Ishikawa (cell line): ENCODE measurements around the gene ENPP1.

Experiments
- EGR1 ChIP-seq: IDR thresholded peaks from 2 replicates; pipeline ENCODE4 v1.6.1; 2012
- EP300 ChIP-seq: IDR thresholded peaks from 2 replicates; pipeline ENCODE4 v1.6.1; 2012; ENCODE audit warnings: borderline replicate concordance
- MAX ChIP-seq: IDR thresholded peaks from 2 replicates; pipeline ENCODE4 v1.6.1; 2012
- RAD21 ChIP-seq: IDR thresholded peaks from 2 replicates; pipeline ENCODE4 v1.6.1; 2012; ENCODE audit warnings: low read depth
- TAF1 ChIP-seq: IDR thresholded peaks from 2 replicates; pipeline ENCODE4 v1.6.1; 2012; ENCODE audit warnings: low read depth, mild to moderate bottlenecking
- TCF12 ChIP-seq: IDR thresholded peaks from 2 replicates; pipeline ENCODE4 v1.6.1; 2012; ENCODE audit warnings: low read depth
- YY1 ChIP-seq: IDR thresholded peaks from 2 replicates; pipeline ENCODE4 v1.6.1; 2012; ENCODE audit warnings: low read depth

- TF ChIP-seq EGR1 (no peak), YY1 (no peak), TAF1 (no peak), TCF12 (no peak), RAD21 (no peak), MAX (no peak), EP300 (no peak)
These were observed 29.7 kb upstream of the ENPP1 start for GRCh38 chr6:131778169-131778568.
